Endothelial cell of umbilical vein (primary cell): Measurements from ENCODE around the gene FBXL19.

Experiments used
- CTCF ChIP-seq, 2 donors: IDR thresholded peaks; 1 replicate in 1 of 2; 2 replicates in 1 of 2; pipeline ENCODE4 v1.5.1; 2011; ENCODE audit warnings: low read length in 2 of 2, mild to moderate bottlenecking in 2 of 2, moderate library complexity in 2 of 2, control low read depth in 1 of 2, inconsistent platforms in 1 of 2, low read depth in 1 of 2; ENCODE audit not compliant: insufficient read depth in 1 of 2; ENCODE audit errors: extremely low read depth in 1 of 2
- EZH2 ChIP-seq: IDR thresholded peaks from 2 replicates; pipeline ENCODE4 v1.6.1; 2012; ENCODE audit warnings: borderline replicate concordance, low read depth, mild to moderate bottlenecking, moderate library complexity, low read length, inconsistent platforms; ENCODE audit not compliant: severe bottlenecking
- FOS ChIP-seq: IDR thresholded peaks from 2 replicates; pipeline ENCODE4 v1.6.1; 2011; ENCODE audit warnings: mild to moderate bottlenecking, low read length, moderate library complexity, borderline replicate concordance; ENCODE audit not compliant: insufficient read depth
- GATA2 ChIP-seq: IDR thresholded peaks from 2 replicates; pipeline ENCODE4 v1.7.0; 2011; ENCODE audit warnings: low read depth, mild to moderate bottlenecking, moderate library complexity, mixed read lengths, low read length; ENCODE audit not compliant: insufficient read length, insufficient read depth
- JUN ChIP-seq: IDR thresholded peaks from 2 replicates; pipeline ENCODE4 v1.6.1; 2011; ENCODE audit warnings: borderline replicate concordance, low read depth; ENCODE audit not compliant: insufficient read length, insufficient read depth
- MAX ChIP-seq: IDR thresholded peaks from 2 replicates; pipeline ENCODE4 v1.6.1; 2011; ENCODE audit not compliant: insufficient read depth, insufficient read length
- POLR2A ChIP-seq: IDR thresholded peaks from 2 replicates; pipeline ENCODE4 v1.6.1; 2012; ENCODE audit warnings: low read depth, mild to moderate bottlenecking, control low read depth, low read length
- POLR2AphosphoS5 ChIP-seq: IDR thresholded peaks from 2 replicates; pipeline ENCODE4 v1.6.1; 2012; ENCODE audit warnings: low read depth, mild to moderate bottlenecking, control low read depth, low read length, moderate library complexity; ENCODE audit not compliant: insufficient read depth

GRCh38 chr16:30972872-30973271 is 49.5 kb downstream of the FBXL19 start:
- TF ChIP-seq CTCF (IDR thresholded peaks at IDR 0.05; ENCODE audit: extremely low read depth in 1 of 2, insufficient read depth in 1 of 2, low read depth in 1 of 2, low read length in 2 of 2), result no peak
- no peak for TF ChIP-seq POLR2AphosphoS5
- no peak for TF ChIP-seq EZH2
- TF ChIP-seq POLR2A, result no peak
- no peak for TF ChIP-seq JUN
- no peak for TF ChIP-seq GATA2
- TF ChIP-seq MAX, result no peak
- TF ChIP-seq FOS, result no peak
